HEK293 (cell line): Measurements from ENCODE around the gene BMS1.
"Not testable (repeated sequence)": the region's sequence is repeated elsewhere in the genome, so short reads cannot be mapped to it uniquely, and the experiment has no call there.

ENCODE experiments used
- CTCF ChIA-PET: fragments of 350-600 bp; formaldehyde crosslinking; extraction: SDS; loops from one replicate; lab custom pipeline; 2021; ENCODE audit warnings: antibody characterized with exemption; lab: Yijun Ruan, JAX
- POLR2A ChIA-PET: fragments of 300-600 bp; formaldehyde crosslinking; extraction: SDS; loops from one replicate; lab custom pipeline; 2020; ENCODE audit warnings: antibody characterized with exemption, inconsistent platforms; lab: Yijun Ruan, JAX
- H3K27ac ChIP-seq: fragments of 200-500 bp; sonication (Bioruptor generic); 2 replicates; pipeline ENCODE4 v1.5.1; 2014; ENCODE audit warnings: low read depth, low read length, control low read depth, inconsistent platforms; ENCODE audit errors: extremely low read depth
- H3K36me3 ChIP-seq, 2 experiments: fragments of 200-500 bp in 1 of 2; sonication (Bioruptor generic) in 1 of 2; 1 replicate in 1 of 2; 2 replicates in 1 of 2; pipeline ENCODE4 v1.5.1; 2014 to 2017; ENCODE audit warnings: inconsistent platforms in 2 of 2, low read length in 2 of 2; ENCODE audit not compliant: control insufficient read depth in 2 of 2, insufficient read depth in 1 of 2
- H3K4me1 ChIP-seq: fragments of 200-500 bp; sonication (Bioruptor generic); 2 replicates; pipeline ENCODE4 v1.5.1; 2014; ENCODE audit warnings: mild to moderate bottlenecking, low read length, inconsistent platforms; ENCODE audit not compliant: control insufficient read depth, insufficient read depth
- H3K4me3 ChIP-seq: 2 replicates; pipeline ENCODE4 v1.5.1; 2011; ENCODE audit warnings: low read depth, mild to moderate bottlenecking, control low read depth, low read length, moderate library complexity
- H3K9me3 ChIP-seq: fragments of 200-500 bp; sonication (Bioruptor generic); 2 replicates; pipeline ENCODE4 v1.5.1; 2014; ENCODE audit warnings: low read depth, low read length, inconsistent platforms; ENCODE audit not compliant: control insufficient read depth, insufficient read depth
- ATF2 ChIP-seq: fragments of 450-650 bp; formaldehyde crosslinking; IDR thresholded peaks from 2 replicates; pipeline ENCODE4 v1.5.1; 2016; ENCODE audit warnings: missing biosample characterization, missing genetic modification characterization, low read depth
- KLF16 ChIP-seq: fragments of 450-650 bp; formaldehyde crosslinking; IDR thresholded peaks from 2 replicates; pipeline ENCODE4 v1.5.1; 2017; ENCODE audit warnings: missing biosample characterization, missing genetic modification characterization
- PRDM10 ChIP-seq: fragments of 450-650 bp; formaldehyde crosslinking; IDR thresholded peaks from 2 replicates; pipeline ENCODE4 v1.5.1; 2016; ENCODE audit warnings: missing biosample characterization, missing genetic modification characterization
- ZNF157 ChIP-seq: fragments of 450-650 bp; formaldehyde crosslinking; IDR thresholded peaks from 2 replicates; pipeline ENCODE4 v1.5.1; 2016; ENCODE audit warnings: missing biosample characterization, missing genetic modification characterization
- ZNF174 ChIP-seq: fragments of 450-650 bp; formaldehyde crosslinking; IDR thresholded peaks from 2 replicates; pipeline ENCODE4 v1.5.0; 2017; ENCODE audit warnings: missing biosample characterization, mild to moderate bottlenecking, missing genetic modification characterization
- ZNF18 ChIP-seq: fragments of 450-650 bp; formaldehyde crosslinking; IDR thresholded peaks from 2 replicates; pipeline ENCODE4 v1.5.1; 2016; ENCODE audit warnings: missing biosample characterization, missing genetic modification characterization
- ZNF24 ChIP-seq: fragments of 450-650 bp; formaldehyde crosslinking; IDR thresholded peaks from 2 replicates; pipeline ENCODE4 v1.5.1; 2016; ENCODE audit warnings: missing biosample characterization, missing genetic modification characterization
- ZNF37A ChIP-seq: fragments of 450-650 bp; IDR thresholded peaks from 2 replicates; pipeline ENCODE4 v1.5.1; 2018; ENCODE audit warnings: missing biosample characterization, missing genetic modification characterization
- ZXDB ChIP-seq: fragments of 450-650 bp; formaldehyde crosslinking; IDR thresholded peaks from 2 replicates; pipeline ENCODE4 v1.5.1; 2016; ENCODE audit warnings: missing biosample characterization, missing genetic modification characterization
- TF ChIP-seq, protein P1 (sequence below): fragments of 450-650 bp; formaldehyde crosslinking; IDR thresholded peaks from 2 replicates; pipeline ENCODE4 v1.5.1; 2016; ENCODE audit warnings: missing biosample characterization, missing genetic modification characterization
- TF ChIP-seq, protein P2 (sequence below): fragments of 450-650 bp; formaldehyde crosslinking; IDR thresholded peaks from 2 replicates; pipeline ENCODE4 v1.5.1; 2016; ENCODE audit warnings: missing biosample characterization, missing genetic modification characterization
- TF ChIP-seq, protein P3 (sequence below): fragments of 450-650 bp; formaldehyde crosslinking; optimal IDR thresholded peaks from 2 replicates; pipeline ENCODE3; 2016; ENCODE audit warnings: missing biosample characterization, mild to moderate bottlenecking, missing genetic modification characterization
- TF ChIP-seq, protein P4 (sequence below): fragments of 450-650 bp; formaldehyde crosslinking; conservative IDR thresholded peaks from 2 replicates; pipeline ENCODE4 v1.5.1; 2016; ENCODE audit warnings: low read depth, missing biosample characterization, missing genetic modification characterization

The BMS1 gene

DNA sequence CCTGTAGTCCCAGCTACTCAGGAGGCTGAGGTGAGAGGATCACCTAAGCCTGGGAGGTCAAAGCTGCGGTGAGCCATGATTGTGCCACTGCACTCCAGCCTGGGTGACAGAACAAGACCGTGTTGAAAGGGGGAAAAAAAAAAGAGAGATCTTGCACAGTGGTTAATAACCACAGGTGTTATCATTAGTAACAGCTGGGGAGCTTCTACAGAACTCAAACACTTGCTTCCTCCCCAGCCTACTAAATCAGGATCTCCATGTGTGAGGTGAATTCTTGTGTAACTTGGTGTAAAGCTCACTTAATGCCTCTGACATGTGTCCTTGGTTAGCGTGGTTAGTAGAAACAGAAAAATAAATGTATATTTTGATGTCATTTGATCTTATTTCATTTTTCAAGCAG lies 43.9 kb upstream of the BMS1 start:
- H3K4me1 ChIP-seq, result no peaks in the 10 kb centered on the region
- ChIA-PET POLR2A (no interaction called here), CTCF (interaction anchor here (0.6 to 2.1 kb wide), 2 partner anchors 15 to 144 kb away, joined by 3 to 5 read pairs; no protein-coding TSS in a partner anchor)
- H3K9me3 ChIP-seq, result no peaks in the 10 kb centered on the region
- H3K27ac ChIP-seq, result no peak overlapping the region
- TF ChIP-seq, protein P1, sequence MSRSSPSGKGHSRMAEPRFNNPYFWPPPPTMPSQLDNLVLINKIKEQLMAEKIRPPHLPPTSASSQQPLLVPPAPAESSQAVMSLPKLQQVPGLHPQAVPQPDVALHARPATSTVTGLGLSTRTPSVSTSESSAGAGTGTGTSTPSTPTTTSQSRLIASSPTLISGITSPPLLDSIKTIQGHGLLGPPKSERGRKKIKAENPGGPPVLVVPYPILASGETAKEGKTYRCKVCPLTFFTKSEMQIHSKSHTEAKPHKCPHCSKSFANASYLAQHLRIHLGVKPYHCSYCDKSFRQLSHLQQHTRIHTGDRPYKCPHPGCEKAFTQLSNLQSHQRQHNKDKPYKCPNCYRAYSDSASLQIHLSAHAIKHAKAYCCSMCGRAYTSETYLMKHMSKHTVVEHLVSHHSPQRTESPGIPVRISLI (tag by site-specific recombination), result no peak
- TF ChIP-seq, protein P2, sequence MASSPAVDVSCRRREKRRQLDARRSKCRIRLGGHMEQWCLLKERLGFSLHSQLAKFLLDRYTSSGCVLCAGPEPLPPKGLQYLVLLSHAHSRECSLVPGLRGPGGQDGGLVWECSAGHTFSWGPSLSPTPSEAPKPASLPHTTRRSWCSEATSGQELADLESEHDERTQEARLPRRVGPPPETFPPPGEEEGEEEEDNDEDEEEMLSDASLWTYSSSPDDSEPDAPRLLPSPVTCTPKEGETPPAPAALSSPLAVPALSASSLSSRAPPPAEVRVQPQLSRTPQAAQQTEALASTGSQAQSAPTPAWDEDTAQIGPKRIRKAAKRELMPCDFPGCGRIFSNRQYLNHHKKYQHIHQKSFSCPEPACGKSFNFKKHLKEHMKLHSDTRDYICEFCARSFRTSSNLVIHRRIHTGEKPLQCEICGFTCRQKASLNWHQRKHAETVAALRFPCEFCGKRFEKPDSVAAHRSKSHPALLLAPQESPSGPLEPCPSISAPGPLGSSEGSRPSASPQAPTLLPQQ (tag by site-specific recombination), result no peak
- TF ChIP-seq ZNF174 (tag by site-specific recombination), result no peak
- TF ChIP-seq ZNF157 (tag by site-specific recombination), result no peak
- TF ChIP-seq ZNF37A, result no peak
- TF ChIP-seq ZNF18 (tag by site-specific recombination), result no peak
- TF ChIP-seq ZXDB (tag by site-specific recombination), result no peak
- TF ChIP-seq, protein P3, sequence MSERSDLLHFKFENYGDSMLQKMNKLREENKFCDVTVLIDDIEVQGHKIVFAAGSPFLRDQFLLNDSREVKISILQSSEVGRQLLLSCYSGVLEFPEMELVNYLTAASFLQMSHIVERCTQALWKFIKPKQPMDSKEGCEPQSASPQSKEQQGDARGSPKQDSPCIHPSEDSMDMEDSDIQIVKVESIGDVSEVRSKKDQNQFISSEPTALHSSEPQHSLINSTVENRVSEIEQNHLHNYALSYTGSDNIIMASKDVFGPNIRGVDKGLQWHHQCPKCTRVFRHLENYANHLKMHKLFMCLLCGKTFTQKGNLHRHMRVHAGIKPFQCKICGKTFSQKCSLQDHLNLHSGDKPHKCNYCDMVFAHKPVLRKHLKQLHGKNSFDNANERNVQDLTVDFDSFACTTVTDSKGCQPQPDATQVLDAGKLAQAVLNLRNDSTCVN (tag by site-specific recombination), result no peak
- no peak for TF ChIP-seq KLF16
- no peak for TF ChIP-seq ATF2
- TF ChIP-seq ZNF24 (tag by site-specific recombination), result no peak
- H3K36me3 ChIP-seq, result no peaks in the 10 kb centered on the region
- H3K4me3 ChIP-seq, result no peak overlapping the region

DNA sequence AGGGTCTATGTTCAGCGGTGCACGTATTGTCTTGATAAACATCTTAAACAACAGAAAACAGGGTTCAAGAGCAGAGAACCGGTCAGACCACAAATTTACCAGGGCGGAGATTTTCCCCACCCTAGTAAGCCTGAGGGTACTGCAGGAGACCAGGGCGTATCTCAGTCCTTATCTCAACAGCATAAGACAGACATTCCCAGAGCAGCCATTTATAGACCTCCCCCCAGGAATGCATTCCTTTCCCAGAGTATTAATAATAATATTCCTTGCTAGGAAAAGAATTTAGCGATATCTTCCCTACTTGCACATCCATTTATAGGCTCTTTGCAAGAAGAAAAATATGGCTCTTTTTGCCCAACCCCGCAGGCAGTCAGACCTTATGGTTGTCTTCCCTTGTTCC lies 41.1 kb upstream of the BMS1 start:
- H3K9me3 ChIP-seq, H3K36me3 ChIP-seq, H3K27ac ChIP-seq, CTCF ChIA-PET, H3K4me3 ChIP-seq, H3K4me1 ChIP-seq, POLR2A ChIA-PET: not testable (repeated sequence)

DNA sequence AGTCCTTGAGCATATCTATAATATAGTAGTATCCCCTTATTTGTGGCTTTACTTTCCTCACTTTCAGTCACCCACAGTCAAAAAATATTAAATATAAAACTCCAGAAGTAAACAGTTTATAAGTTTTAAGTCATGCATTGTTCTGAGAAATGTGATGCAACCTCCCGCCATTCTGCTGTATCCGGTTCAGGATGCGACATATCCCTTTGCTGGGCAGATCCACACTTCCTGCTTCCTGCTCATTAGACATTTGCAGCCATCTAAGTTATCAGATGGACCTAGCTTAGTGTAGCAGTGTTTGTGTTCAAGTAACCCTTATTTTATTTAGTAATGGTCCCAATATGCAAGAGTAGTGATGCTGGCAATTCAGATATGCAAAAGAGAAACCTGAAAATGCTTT lies 38.9 kb upstream of the BMS1 start:
- ChIA-PET CTCF (interaction anchor here (0.7 to 1.4 kb wide), 3 partner anchors 9 to 315 kb away, joined by 3 to 4 read pairs (median 3); no protein-coding TSS in a partner anchor), POLR2A (no interaction called here)
- TF ChIP-seq, protein P4, sequence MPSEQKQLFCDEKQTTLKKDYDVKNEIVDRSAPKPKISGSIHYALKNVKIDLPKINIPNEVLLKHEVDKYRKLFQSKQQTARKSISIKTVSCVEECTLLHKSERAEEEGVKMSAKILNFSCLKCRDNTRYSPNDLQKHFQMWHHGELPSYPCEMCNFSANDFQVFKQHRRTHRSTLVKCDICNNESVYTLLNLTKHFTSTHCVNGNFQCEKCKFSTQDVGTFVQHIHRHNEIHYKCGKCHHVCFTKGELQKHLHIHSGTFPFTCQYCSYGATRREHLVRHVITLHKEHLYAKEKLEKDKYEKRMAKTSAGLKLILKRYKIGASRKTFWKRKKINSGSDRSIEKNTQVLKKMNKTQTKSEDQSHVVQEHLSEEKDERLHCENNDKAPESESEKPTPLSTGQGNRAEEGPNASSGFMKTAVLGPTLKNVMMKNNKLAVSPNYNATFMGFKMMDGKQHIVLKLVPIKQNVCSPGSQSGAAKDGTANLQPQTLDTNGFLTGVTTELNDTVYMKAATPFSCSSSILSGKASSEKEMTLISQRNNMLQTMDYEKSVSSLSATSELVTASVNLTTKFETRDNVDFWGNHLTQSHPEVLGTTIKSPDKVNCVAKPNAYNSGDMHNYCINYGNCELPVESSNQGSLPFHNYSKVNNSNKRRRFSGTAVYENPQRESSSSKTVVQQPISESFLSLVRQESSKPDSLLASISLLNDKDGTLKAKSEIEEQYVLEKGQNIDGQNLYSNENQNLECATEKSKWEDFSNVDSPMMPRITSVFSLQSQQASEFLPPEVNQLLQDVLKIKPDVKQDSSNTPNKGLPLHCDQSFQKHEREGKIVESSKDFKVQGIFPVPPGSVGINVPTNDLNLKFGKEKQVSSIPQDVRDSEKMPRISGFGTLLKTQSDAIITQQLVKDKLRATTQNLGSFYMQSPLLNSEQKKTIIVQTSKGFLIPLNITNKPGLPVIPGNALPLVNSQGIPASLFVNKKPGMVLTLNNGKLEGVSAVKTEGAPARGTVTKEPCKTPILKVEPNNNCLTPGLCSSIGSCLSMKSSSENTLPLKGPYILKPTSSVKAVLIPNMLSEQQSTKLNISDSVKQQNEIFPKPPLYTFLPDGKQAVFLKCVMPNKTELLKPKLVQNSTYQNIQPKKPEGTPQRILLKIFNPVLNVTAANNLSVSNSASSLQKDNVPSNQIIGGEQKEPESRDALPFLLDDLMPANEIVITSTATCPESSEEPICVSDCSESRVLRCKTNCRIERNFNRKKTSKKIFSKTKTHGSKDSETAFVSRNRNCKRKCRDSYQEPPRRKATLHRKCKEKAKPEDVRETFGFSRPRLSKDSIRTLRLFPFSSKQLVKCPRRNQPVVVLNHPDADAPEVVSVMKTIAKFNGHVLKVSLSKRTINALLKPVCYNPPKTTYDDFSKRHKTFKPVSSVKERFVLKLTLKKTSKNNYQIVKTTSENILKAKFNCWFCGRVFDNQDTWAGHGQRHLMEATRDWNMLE, result peak; percentile 43; the same call in 1 of the 2 replicates
- no peak for TF ChIP-seq PRDM10 (tag by site-specific recombination)
- H3K27ac ChIP-seq, result no peak overlapping the region
- no peaks in the 10 kb centered on the region for H3K4me1 ChIP-seq
- no peaks in the 10 kb centered on the region for H3K9me3 ChIP-seq
- no peak overlapping the region for H3K4me3 ChIP-seq
- H3K36me3 ChIP-seq, result no peaks in the 10 kb centered on the region
